SK-MEL-5 (cell line): ENCODE results near the gene CTDSPL2. TPM values are rescaled to one million over a fixed set of nuclear protein-coding genes. Genes with fewer than 3 reads are reported as not detected.

ENCODE experiments used
- DNase-seq: peaks from one replicate; pipeline ENCODE4 v3.0.0-alpha.2; 2016; ENCODE audit warnings: low read depth, low spot score
- in situ Hi-C: cut with HindIII; loops from 2 replicates; pipeline ENCODE4 v1.10.0; 2016; ENCODE audit warnings: low sequenced_read_pairs, high pct_unique_total_duplicates, low pct_unique_long_range_greater_than_20kb
- total RNA-seq: library from RNA; depleted of rRNA; stranded (reverse); fragments of >200 nt; shearing (Covaris generic); gene quantifications from 2 replicates; pipeline ENCODE4 v1.2.3, GENCODE V29; 2014

CTDSPL2 gene
- total RNA-seq, 1 experiment from 2014 or later: 56.2 TPM

DNA sequence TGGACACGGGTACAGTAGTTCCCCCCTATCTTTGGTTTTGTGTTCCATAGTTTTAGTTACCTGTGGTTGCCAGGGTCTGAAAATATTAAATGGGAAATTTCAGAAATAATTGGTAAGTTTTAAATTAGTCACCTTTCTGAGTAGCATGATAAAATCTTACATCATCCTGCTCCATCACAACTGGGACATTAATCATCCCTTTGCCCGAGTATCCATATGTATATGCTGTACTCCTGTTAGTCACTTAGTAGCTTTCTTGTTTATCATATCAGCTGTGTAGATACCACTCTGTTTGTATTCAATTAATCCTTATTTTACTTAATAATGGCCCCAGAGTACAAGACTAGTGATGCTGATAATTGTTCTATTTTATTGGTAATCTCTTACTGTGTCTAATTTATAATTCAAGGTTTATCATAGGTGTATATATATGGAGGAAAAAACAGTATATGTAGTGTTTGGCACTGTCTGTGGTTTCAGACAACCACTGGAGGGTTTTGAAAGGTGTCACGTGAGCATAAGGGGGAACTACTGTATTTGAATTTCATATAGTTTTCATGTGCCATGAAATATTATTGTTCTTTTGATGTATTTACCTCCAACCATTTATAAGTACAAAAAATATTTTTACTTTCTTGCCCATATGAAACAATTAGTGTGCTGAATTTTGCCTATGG is 41.4 kb downstream of the CTDSPL2 start:
- in situ Hi-C loops: no loop called here
- DNase-seq: no peak

- in situ Hi-C loops: no loop called here
- DNase-seq: no peak
Measured at GRCh38 chr15:44471885-44472455, 44.5 kb downstream of the CTDSPL2 start.

- no peak for DNase-seq
- in situ Hi-C loops: no loop called here
Measured at GRCh38 chr15:44479343-44479742, 51.9 kb downstream of the CTDSPL2 start.

DNA sequence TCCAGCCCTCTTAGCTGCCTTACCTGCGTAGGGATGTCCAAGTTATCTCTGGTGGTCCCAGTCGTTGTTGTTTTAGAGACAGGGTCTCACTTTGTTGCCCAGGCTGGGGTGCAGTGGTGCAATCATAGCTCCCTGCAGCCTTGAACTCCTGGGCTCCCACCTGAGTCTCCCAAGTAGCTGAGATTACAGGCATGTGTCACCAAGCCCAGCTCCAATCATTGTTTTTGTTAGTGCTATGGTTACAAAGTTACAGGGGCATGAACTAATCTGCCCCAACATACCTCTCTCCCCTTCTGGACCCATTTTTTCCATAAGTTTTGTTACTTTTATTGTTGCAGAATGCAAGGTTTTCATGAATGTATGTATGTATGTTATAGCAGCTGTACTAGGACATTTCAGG is 54.7 kb downstream of the CTDSPL2 start:
- no peak for DNase-seq
- in situ Hi-C loops: no loop called here

- in situ Hi-C loops: no loop called here
- DNase-seq: no peak
Measured at GRCh38 chr15:44485880-44486279, 58.5 kb downstream of the CTDSPL2 start.

GRCh38 chr15:44489464-44489863 is 62.0 kb downstream of the CTDSPL2 start:
- in situ Hi-C loops: no loop called here
- DNase-seq: no peak

DNA sequence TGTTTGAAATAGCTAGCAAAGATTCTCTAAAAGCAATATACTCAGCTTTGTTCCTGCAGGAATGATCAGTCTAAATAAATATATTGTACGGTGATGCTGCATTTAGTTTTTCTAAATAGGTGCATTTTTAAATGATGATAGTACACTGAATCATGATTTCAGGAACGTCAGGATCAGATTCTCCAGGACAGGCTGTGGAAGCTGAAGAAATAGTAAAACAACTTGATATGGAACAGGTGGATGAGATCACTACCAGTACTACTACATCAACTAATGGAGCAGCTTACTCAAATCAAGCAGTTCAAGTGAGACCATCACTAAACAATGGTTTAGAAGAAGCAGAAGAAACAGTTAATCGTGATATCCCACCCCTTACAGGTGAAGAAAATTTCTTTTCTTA is 63.2 kb downstream of the CTDSPL2 start:
- in situ Hi-C loops: no loop called here
- no peak for DNase-seq

- in situ Hi-C loops: no loop called here
- DNase-seq: no peak
Measured at GRCh38 chr15:44492040-44492439, 64.6 kb downstream of the CTDSPL2 start.

DNA sequence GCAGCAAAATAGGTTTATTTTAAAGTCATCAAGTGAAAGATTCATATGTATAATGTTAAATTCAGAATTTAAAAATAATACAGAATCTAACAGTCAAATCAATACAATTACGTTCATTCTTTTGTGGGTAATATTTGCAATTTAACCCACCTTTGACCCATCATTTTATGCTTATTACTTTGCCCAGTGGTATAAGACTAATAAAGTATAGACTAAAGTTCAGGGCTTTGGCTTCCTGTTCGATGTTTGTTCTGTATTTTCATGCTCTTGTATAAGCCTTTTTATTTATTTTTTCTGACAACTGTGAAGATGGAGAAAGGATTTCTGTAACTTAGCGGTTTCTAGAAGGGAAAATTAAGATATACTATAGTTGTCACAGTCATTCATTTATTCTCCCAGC is 65.2 kb downstream of the CTDSPL2 start:
- in situ Hi-C loops: no loop called here
- no peak for DNase-seq

GRCh38 chr15:44495562-44495961 is 68.1 kb downstream of the CTDSPL2 start:
- in situ Hi-C loops: no loop called here
- DNase-seq: no peak

GRCh38 chr15:44500555-44500954 is 73.1 kb downstream of the CTDSPL2 start:
- in situ Hi-C loops: no loop called here

DNA sequence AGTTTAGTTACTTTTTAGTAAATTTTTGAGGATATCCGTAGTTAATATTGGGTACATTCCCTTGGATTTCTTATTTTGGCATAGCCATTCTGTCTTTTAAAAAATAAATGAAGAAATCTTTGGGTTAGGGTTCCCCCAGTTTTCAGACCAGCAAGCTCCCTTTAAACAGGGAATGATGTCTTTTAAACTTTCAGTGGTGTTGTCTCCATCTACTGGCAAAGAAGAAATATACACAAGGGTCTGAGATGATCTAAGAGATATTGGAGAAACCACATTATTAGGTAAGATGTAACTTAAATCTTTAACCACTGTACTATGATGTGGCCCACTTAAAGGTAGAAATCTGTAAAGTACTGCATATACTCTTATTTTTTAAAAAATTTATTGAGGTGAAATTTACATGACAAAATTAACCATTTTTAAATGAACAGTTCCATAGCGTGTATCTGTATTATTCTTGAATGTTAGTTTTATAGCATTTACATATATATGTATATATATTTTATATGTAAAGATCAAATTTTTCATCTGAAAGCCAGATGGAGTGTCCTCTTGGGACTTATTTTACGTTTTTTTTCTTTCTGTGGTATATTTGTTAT is 74.4 kb downstream of the CTDSPL2 start:
- in situ Hi-C loops: no loop called here
- peak; percentile 56 for DNase-seq

More at GRCh38 chr15:44500555-44500954, 73.1 kb downstream of the CTDSPL2 start:
- DNase-seq: no peak

GRCh38 chr15:44516436-44516835 is 89.0 kb downstream of the CTDSPL2 start:
- no peak for DNase-seq
- in situ Hi-C loops: no loop called here

GRCh38 chr15:44519537-44519936 is 92.1 kb downstream of the CTDSPL2 start:
- DNase-seq: no peak
- in situ Hi-C loops: no loop called here

DNA sequence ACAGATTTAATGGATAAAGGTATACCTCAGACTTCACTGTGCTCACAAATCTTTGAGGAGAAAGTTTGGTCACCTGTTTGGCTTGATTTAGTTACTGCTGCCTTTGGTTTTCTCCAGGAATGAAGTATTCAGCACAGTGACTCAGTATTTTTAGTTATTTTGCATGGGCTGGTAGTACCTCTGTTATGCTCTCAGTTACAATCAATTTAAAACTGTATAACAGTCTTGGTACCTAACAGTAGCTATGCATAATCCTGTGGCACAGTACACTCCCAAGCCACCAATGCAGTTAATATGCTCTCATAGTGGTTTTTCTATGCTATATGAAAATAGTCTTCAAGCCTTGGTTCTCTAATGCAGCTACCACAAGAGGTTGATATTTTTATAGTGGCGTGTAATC is 97.6 kb downstream of the CTDSPL2 start:
- in situ Hi-C loops: no loop called here
- no peak for DNase-seq

DNA sequence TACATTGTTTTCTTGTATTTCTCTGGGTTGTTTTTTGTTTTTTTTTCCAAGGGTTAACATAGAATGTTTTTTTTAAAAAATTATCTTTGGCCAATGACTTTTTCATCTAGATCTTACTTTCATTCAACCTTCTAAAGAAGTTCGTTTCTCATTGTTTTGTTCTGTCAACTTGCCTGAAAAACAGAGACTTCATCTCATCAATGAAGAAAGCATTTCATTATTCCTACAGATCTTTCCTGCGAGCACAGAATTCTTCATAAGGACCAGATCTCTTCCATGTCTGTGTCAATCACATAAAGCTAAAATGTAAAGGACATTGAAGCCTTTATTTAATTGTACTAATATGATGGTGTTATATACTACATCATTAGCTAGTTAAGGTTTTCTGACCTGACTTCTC is 99.8 kb downstream of the CTDSPL2 start:
- in situ Hi-C loops: no loop called here
- peak; percentile 33 for DNase-seq

- DNase-seq: no peak
- in situ Hi-C loops: no loop called here
Measured at GRCh38 chr15:44529864-44530604, 102.6 kb downstream of the CTDSPL2 start.

DNA sequence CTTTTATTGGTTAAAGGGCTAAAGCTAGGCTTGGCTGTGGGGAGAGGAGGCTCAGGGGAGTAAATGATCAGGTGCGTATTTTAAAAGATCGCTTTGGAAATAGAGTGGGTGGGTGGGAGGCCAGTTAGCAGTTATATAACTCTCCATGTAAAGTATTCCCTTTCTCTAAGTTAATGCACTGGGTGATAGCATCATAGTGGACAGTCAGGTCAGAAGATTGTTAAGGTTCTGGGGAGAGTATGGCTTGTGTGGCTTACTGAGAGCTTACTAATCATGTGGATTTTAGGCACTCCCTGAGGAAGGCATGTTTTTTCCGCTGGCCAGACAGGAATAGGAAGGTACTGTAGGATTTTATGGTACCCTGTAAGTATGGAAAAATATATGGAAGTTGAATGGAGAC is 103.2 kb downstream of the CTDSPL2 start:
- in situ Hi-C loops: no loop called here
- DNase-seq: no peak
